ENCODE results near the gene CHIA. TPM values are rescaled to one million over a fixed set of nuclear protein-coding genes. Genes with fewer than 3 reads are reported as not detected.

CHIA gene
- total and polyA plus RNA-seq, 9 of the 15 experiments (the other 6 are each of a cell fraction or from before 2014, with no cell fraction given): not detected

DNA sequence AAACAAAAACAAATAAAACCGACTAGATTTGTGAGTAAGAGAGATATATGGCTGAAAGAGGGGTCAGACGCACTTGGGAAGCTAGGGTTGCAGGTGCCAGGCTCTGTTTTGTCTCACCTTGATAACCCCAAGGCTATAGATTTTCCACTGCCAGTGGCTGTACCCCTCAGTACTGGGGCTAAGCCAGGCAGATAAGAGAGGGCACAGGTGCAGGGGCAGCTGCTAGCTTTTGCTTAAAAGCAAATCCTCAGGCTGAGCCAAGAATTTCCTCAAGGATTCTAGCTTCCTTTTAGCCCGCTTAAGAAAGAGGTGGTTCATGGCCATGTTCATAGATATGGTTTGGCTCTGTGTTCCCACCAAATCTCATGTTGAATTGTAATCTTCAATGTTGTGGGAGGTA, 79.0 kb downstream of the CHIA start (continued):
- no peak for TF ChIP-seq TARDBP (IDR thresholded peaks at IDR 0.05)
- TF ChIP-seq MCM5 (IDR thresholded peaks at IDR 0.05; ENCODE audit: low read depth): no peak
- TF ChIP-seq ZNF324 (CRISPR knock-in tag; IDR thresholded peaks at IDR 0.05): no peak
- no peak for TF ChIP-seq ARID2 (IDR thresholded peaks at IDR 0.05)
- TF ChIP-seq ZNF445 (CRISPR knock-in tag; IDR thresholded peaks at IDR 0.05; ENCODE audit: low read depth): no peak
- no peak for TF ChIP-seq NR0B1 (IDR thresholded peaks at IDR 0.05; ENCODE audit: partially characterized antibody)
- TF ChIP-seq NCOA4 (IDR thresholded peaks at IDR 0.05; ENCODE audit: partially characterized antibody): no peak

Small RNAs within 50 kb of the gene (small RNA-seq; reads per million reads assigned to genes)
- not detected for gene AL356387.2

Other genes with a start within 250 kb of the CHIA start
Only the 7 nearest of the 10 such genes appear.
- gene DRAM2, start 150.8 kb upstream of the CHIA start, total RNA-seq (2014; rRNA removed): 29.0 and 38.2 TPM in 2 replicates
- gene DRAM2, start 150.8 kb upstream of the CHIA start, total RNA-seq (2014; rRNA removed; fragmentation: Illumina TruSeq; extraction: Trizol): 53.5 and 56.8 TPM in 2 replicates
- gene DRAM2, start 150.8 kb upstream of the CHIA start, total RNA-seq (2015; rRNA removed; fragmentation: Illumina TruSeq; extraction: Trizol): 43.3 and 44.1 TPM in 2 replicates
- 35.9 and 41.9 TPM in 2 replicates for gene DRAM2, start 150.8 kb upstream of the CHIA start, total RNA-seq (2021)
- 158 and 161 TPM in 2 replicates for gene DRAM2, start 150.8 kb upstream of the CHIA start, polyA plus RNA-seq (2011; rRNA removed)
- 67.4 and 77.7 TPM in 2 replicates for gene DRAM2, start 150.8 kb upstream of the CHIA start, polyA plus RNA-seq (2014; fragmentation: Illumina TruSeq; extraction: Trizol)
- 100 to 1,000 TPM in 1 of 2 experiments, 10 to 100 TPM in 1; 93.4 to 101 TPM for gene DRAM2, start 150.8 kb upstream of the CHIA start, polyA plus RNA-seq (2014; fragmentation: Nextera tagmentation; extraction: Ambion mirVana)
- 46.4 and 60.2 TPM in 2 replicates for gene DRAM2, start 150.8 kb upstream of the CHIA start, polyA plus RNA-seq (2014; rRNA removed)
- 24.4 and 25.1 TPM in 2 replicates for gene CEPT1, start 150.6 kb upstream of the CHIA start, total RNA-seq (2014; rRNA removed)
- gene CEPT1, start 150.6 kb upstream of the CHIA start, total RNA-seq (2014; rRNA removed; fragmentation: Illumina TruSeq; extraction: Trizol): 52.7 and 54.1 TPM in 2 replicates
- 42.3 and 47.6 TPM in 2 replicates for gene CEPT1, start 150.6 kb upstream of the CHIA start, total RNA-seq (2015; rRNA removed; fragmentation: Illumina TruSeq; extraction: Trizol)
- gene CEPT1, start 150.6 kb upstream of the CHIA start, total RNA-seq (2021): 35.5 and 45.7 TPM in 2 replicates
- 72.6 and 73.9 TPM in 2 replicates for gene CEPT1, start 150.6 kb upstream of the CHIA start, polyA plus RNA-seq (2011; rRNA removed)
- 30.9 and 42.4 TPM in 2 replicates for gene CEPT1, start 150.6 kb upstream of the CHIA start, polyA plus RNA-seq (2014; fragmentation: Illumina TruSeq; extraction: Trizol)
- 10 to 100 TPM; 39.1 to 46.4 TPM for gene CEPT1, start 150.6 kb upstream of the CHIA start, polyA plus RNA-seq (2014; fragmentation: Nextera tagmentation; extraction: Ambion mirVana)
- gene CEPT1, start 150.6 kb upstream of the CHIA start, polyA plus RNA-seq (2014; rRNA removed): 28.0 and 33.1 TPM in 2 replicates
- not detected in 2 replicates for gene DENND2D, start 90.2 kb upstream of the CHIA start, total RNA-seq (2014; rRNA removed)
- not detected in 2 replicates for gene DENND2D, start 90.2 kb upstream of the CHIA start, total RNA-seq (2014; rRNA removed; fragmentation: Illumina TruSeq; extraction: Trizol)
- 0.15 TPM in 1 of 2 replicates, not detected in the other for gene DENND2D, start 90.2 kb upstream of the CHIA start, total RNA-seq (2015; rRNA removed; fragmentation: Illumina TruSeq; extraction: Trizol)
- 0.36 and 0.44 TPM in 2 replicates for gene DENND2D, start 90.2 kb upstream of the CHIA start, total RNA-seq (2021)
- not detected in 2 replicates for gene DENND2D, start 90.2 kb upstream of the CHIA start, polyA plus RNA-seq (2011; rRNA removed)
- gene DENND2D, start 90.2 kb upstream of the CHIA start, polyA plus RNA-seq (2014; fragmentation: Illumina TruSeq; extraction: Trizol): 0.13 TPM in 1 of 2 replicates, not detected in the other
- under 1 TPM in 1 of 2 experiments, not detected in 1; 0.08 TPM for gene DENND2D, start 90.2 kb upstream of the CHIA start, polyA plus RNA-seq (2014; fragmentation: Nextera tagmentation; extraction: Ambion mirVana)
- not detected in 2 replicates for gene DENND2D, start 90.2 kb upstream of the CHIA start, polyA plus RNA-seq (2014; rRNA removed)
- not detected in 2 replicates for gene CHI3L2, start 63.1 kb upstream of the CHIA start, total RNA-seq (2014; rRNA removed)
- gene CHI3L2, start 63.1 kb upstream of the CHIA start, total RNA-seq (2014; rRNA removed; fragmentation: Illumina TruSeq; extraction: Trizol): not detected in 2 replicates
- 0.07 TPM in 1 of 2 replicates, not detected in the other for gene CHI3L2, start 63.1 kb upstream of the CHIA start, total RNA-seq (2015; rRNA removed; fragmentation: Illumina TruSeq; extraction: Trizol)
- gene CHI3L2, start 63.1 kb upstream of the CHIA start, total RNA-seq (2021): 0.27 TPM in 1 of 2 replicates, not detected in the other
- gene CHI3L2, start 63.1 kb upstream of the CHIA start, polyA plus RNA-seq (2011; rRNA removed): 0.05 and 0.15 TPM in 2 replicates
- not detected in 2 replicates for gene CHI3L2, start 63.1 kb upstream of the CHIA start, polyA plus RNA-seq (2014; fragmentation: Illumina TruSeq; extraction: Trizol)
- gene CHI3L2, start 63.1 kb upstream of the CHIA start, polyA plus RNA-seq (2014; fragmentation: Nextera tagmentation; extraction: Ambion mirVana): not detected
- gene CHI3L2, start 63.1 kb upstream of the CHIA start, polyA plus RNA-seq (2014; rRNA removed): 0.22 TPM in 1 of 2 replicates, not detected in the other
- gene OVGP1, start 136.9 kb downstream of the CHIA start, total RNA-seq (2014; rRNA removed): 0.12 and 0.27 TPM in 2 replicates
- gene OVGP1, start 136.9 kb downstream of the CHIA start, total RNA-seq (2014; rRNA removed; fragmentation: Illumina TruSeq; extraction: Trizol): 0.15 and 0.54 TPM in 2 replicates
- gene OVGP1, start 136.9 kb downstream of the CHIA start, total RNA-seq (2015; rRNA removed; fragmentation: Illumina TruSeq; extraction: Trizol): 0.08 and 0.11 TPM in 2 replicates
- 0.22 and 0.25 TPM in 2 replicates for gene OVGP1, start 136.9 kb downstream of the CHIA start, total RNA-seq (2021)
- 0.22 and 1.7 TPM in 2 replicates for gene OVGP1, start 136.9 kb downstream of the CHIA start, polyA plus RNA-seq (2011; rRNA removed)
- 0.34 and 0.39 TPM in 2 replicates for gene OVGP1, start 136.9 kb downstream of the CHIA start, polyA plus RNA-seq (2014; fragmentation: Illumina TruSeq; extraction: Trizol)
- under 1 TPM; 0.10 to 0.17 TPM for gene OVGP1, start 136.9 kb downstream of the CHIA start, polyA plus RNA-seq (2014; fragmentation: Nextera tagmentation; extraction: Ambion mirVana)
- gene OVGP1, start 136.9 kb downstream of the CHIA start, polyA plus RNA-seq (2014; rRNA removed): 0.30 and 0.34 TPM in 2 replicates
- 68.1 and 89.8 TPM in 2 replicates for gene WDR77, start 158.4 kb downstream of the CHIA start, total RNA-seq (2014; rRNA removed)
- 72.4 and 78.5 TPM in 2 replicates for gene WDR77, start 158.4 kb downstream of the CHIA start, total RNA-seq (2014; rRNA removed; fragmentation: Illumina TruSeq; extraction: Trizol)
- 74.2 and 75.3 TPM in 2 replicates for gene WDR77, start 158.4 kb downstream of the CHIA start, total RNA-seq (2015; rRNA removed; fragmentation: Illumina TruSeq; extraction: Trizol)
- 92.3 and 94.4 TPM in 2 replicates for gene WDR77, start 158.4 kb downstream of the CHIA start, total RNA-seq (2021)
- gene WDR77, start 158.4 kb downstream of the CHIA start, polyA plus RNA-seq (2011; rRNA removed): 160 and 174 TPM in 2 replicates
- gene WDR77, start 158.4 kb downstream of the CHIA start, polyA plus RNA-seq (2014; fragmentation: Illumina TruSeq; extraction: Trizol): 101 and 116 TPM in 2 replicates
- gene WDR77, start 158.4 kb downstream of the CHIA start, polyA plus RNA-seq (2014; fragmentation: Nextera tagmentation; extraction: Ambion mirVana): 10 to 100 TPM; 20.6 to 31.0 TPM
- 68.3 and 76.3 TPM in 2 replicates for gene WDR77, start 158.4 kb downstream of the CHIA start, polyA plus RNA-seq (2014; rRNA removed)
- 727 and 890 TPM in 2 replicates for gene ATP5PB, start 158.6 kb downstream of the CHIA start, total RNA-seq (2014; rRNA removed)
- 1,061 and 1,110 TPM in 2 replicates for gene ATP5PB, start 158.6 kb downstream of the CHIA start, total RNA-seq (2014; rRNA removed; fragmentation: Illumina TruSeq; extraction: Trizol)
- 1,044 and 1,100 TPM in 2 replicates for gene ATP5PB, start 158.6 kb downstream of the CHIA start, total RNA-seq (2015; rRNA removed; fragmentation: Illumina TruSeq; extraction: Trizol)
- 651 and 736 TPM in 2 replicates for gene ATP5PB, start 158.6 kb downstream of the CHIA start, total RNA-seq (2021)
- 1,020 and 1,271 TPM in 2 replicates for gene ATP5PB, start 158.6 kb downstream of the CHIA start, polyA plus RNA-seq (2011; rRNA removed)
- gene ATP5PB, start 158.6 kb downstream of the CHIA start, polyA plus RNA-seq (2014; fragmentation: Illumina TruSeq; extraction: Trizol): 896 and 1,028 TPM in 2 replicates
- gene ATP5PB, start 158.6 kb downstream of the CHIA start, polyA plus RNA-seq (2014; fragmentation: Nextera tagmentation; extraction: Ambion mirVana): 1,000 to 10,000 TPM; 2,499 to 2,735 TPM
- 1,033 and 1,042 TPM in 2 replicates for gene ATP5PB, start 158.6 kb downstream of the CHIA start, polyA plus RNA-seq (2014; rRNA removed)